Cortex of kidney (tissue), 1 donor: ENCODE measurements around the gene SLC38A11.
"Not testable (repeated sequence)": the region's sequence is repeated elsewhere in the genome, so short reads cannot be mapped to it uniquely, and the experiment has no call there.

Source experiments
- DNase-seq: peaks from one replicate; lab custom pipeline; 2025; lab: John Stamatoyannopoulos, UW

SLC38A11 gene

DNA sequence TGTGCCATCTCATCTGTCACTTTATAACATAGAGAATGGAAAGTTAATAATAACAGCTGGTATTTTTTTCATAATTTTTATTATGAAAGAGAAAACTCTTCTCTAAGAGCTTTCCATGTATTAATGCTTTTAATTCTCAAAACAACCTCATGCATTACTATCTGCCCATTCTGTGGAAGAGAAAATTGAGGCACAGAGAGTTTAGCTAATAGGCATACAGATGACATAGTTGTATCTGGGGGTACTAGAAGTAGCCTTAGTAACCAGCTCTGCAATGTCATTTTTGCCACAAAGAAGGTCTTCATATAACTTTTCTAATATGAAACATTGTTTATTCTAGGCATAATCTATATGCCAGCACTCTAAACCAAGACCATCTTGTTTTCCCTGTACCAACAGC lies 77.4 kb downstream of the SLC38A11 start:
- no peak for DNase-seq

DNA sequence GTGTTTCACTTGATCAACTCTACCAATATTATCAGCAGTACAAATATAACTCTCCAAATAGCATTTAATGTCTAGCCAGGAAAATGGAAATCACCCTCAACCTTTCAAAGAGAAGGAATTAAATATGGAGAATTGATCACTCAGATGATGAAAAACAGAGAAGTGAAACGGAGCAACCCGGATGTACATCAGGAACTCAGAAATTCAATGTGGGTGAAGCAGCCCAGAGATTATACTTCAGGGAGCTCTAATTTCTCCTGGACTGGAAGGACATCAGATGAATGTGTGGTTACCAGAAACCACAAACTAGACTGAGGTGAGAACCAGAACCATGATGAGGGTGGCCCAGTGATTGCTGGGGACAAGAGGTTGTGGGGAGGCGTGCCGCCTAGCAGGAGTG lies 78.2 kb downstream of the SLC38A11 start:
- no peak for DNase-seq

DNA sequence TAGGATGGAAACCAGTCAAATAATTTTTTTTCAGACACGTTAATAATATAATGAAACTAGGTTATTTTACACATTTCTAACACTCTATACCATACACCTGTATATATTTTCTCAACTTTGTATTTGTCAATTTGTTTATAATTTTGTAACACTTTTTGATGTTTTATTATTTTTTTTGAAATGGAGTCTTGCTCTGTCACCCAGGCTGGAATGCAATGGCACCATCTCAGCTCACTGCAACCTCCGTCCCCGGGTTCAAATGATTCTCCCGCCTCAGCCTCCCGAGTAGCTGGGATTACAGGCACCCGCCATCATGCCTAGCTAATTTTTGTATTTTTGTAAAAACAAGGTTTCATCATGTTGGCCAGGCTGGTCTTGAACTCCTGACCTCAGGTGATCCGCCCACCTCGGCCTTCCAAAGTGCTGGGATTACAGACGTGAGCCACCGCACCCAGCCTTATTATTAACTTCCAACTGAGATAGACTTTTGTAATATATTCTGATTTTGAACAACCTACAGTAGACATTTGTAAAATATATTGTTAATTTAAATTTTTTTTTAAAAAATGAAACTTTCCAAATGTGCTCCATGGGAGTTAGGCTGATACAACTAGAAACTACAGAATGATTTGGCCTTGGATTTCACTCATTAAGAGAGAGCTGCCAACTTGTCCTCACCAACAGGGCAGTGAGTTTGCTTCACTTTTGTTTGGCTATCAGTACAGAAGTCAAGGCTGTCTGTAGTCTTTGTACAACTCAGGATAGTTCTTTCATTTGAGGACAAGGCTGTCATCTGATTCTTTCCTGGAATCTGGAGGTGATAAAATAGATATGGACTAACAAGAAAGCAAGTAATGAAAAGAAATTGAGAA lies 79.8 kb downstream of the SLC38A11 start:
- no peak for DNase-seq

DNA sequence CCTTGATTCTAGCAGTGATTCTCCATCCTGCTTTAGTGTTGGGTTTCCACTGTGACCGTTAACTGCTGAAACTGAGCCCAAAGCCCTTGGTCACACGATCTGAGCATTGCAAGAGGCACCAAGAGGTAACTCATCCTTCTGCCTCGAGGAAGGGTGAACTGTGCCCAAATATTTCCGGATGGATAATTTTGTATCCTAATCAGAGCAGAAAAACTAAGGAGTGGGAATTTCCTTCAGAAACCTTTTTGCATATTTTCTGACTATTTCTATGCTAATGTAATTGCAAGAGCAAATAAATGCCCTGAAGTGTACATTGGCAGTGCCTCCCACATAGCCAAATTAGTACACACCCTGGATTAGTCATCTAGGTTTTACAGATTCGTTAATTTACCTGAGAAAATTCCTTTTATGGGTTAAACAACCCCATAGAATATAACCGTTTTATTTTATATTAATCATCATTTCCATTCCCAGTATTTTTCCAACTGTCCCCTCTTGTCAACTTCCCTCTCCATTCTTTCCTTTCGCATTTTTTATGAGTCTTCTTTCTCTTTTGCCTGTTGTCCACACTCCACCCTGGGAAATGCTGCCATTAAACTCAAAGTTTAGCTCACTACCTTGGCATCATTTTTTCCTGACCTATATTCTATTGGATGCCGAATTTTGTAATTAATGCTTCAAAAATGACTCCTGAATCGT lies 82.0 kb downstream of the SLC38A11 start:
- DNase-seq, result no peak

DNA sequence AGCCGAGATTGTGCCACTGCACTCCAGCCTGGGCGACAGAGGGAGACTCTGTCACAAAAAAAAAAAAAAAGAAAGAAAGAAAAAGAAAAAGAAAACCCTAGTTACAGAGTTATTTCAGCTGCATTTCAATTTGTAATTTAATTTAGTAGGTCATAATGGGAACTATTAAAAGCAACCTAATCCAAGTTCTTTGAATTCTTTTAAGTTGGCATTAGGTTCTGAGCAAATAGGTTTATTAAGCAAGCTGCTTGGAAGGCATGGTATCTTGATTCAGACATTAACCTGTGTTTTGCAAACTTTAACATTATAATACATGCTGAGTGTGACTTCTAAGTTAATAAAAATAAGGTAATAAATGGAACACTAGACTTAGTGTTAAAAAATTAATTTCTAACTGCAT lies 83.9 kb downstream of the SLC38A11 start:
- no peak for DNase-seq

DNA sequence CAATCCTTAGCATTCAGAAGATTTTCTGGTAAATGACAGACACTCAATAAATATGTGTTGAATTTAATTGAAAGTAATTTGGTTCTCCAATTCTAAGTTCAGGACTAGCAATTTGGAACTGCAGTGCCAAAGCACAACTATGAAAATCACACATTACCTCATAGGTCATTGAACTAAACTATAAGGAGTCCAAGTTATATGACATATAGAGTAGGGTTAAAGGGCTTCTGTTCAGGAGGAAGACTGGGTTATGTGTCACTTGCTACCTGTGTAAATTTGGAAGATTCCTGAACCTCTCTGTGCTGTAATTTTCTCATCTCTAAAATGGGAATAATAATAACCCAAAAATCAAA lies 85.9 kb downstream of the SLC38A11 start:
- DNase-seq, result no peak

DNA sequence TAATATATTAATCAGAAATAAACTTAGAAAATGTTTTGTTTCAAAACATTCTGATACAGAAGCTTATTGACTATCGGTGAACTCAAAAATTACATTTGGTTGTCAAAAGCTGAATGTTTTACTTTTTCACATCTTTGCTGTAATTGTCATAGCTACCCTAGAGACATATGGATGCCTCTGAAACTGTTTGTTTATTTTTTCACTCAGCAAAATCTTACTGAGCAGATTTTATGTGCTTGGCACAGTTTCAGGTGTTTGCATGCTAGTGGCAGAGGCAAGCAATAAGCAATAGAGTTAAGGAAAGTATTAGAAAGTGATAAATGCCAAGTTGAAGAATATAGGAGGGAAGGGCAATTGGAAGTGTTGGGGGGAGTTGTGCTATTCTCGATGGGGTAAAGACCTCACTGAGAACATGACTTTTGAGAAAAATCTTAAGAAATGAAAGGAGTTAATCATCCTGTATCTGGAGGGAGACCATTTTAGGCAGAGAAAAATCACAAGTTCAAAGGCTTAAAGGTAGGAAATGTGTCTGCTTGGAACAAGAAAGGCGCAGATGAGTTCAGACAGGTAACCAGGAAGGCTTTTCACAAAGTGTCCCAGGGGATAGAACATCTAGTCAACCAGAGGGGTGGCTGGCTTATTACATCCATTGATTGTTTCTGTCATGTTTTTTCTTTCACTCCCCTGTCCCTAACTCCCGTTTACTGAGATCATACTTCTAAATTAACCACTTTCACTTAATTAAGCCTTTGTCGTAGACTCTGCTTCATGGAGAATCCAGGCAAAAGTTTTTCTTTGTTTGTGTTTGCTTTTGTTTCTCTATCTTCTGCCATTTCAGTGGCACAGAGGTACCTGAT lies 86.5 kb downstream of the SLC38A11 start:
- DNase-seq, result no peak

DNA sequence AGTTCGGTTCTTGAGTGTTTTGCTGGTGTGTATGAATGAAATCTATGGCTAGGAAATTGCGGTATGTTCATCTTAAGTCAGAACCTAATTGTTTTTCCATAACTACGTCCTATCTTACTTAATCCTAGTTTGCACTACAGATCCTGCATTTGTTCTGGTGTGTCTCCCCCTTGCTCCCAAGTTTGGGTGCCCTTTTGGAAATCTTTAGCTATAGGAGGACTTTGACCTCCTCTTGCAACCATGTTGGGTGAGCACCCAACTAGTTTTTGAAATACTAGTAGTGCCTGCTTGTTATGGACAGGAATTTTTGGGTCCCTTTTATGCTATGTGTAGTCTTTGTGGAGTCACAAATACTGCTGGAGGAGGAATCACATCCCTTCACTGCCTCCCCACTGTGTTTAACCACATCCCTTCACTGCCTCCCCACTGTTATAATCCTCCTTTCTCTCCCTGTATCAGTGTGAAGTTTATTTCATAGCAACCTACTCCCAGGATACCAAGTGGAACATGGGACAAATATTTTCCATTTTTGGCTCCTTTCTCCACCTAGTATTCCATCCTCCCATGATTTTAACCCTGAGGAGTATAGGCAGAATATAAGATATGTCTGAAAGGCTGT lies 87.4 kb downstream of the SLC38A11 start:
- DNase-seq, result no peak

DNA sequence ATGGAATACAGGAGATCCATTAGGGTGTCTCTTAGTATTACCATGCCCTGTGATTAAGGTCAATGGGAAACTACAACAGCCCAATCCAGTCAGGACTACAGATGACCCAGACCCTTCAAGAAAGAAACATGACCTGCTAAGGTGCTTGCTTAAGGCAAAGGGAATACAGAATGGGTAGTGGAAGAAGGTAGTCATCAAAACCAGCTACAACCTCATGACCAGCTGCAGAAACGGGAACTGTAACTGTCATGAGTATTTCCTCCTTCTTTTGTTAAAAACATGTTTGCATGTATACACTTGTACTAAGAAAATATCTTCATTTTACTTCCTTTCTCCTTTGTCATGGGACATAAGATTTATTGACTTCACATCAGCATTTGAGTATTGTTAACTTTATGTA lies 88.9 kb downstream of the SLC38A11 start:
- DNase-seq, result not testable (repeated sequence)

DNA sequence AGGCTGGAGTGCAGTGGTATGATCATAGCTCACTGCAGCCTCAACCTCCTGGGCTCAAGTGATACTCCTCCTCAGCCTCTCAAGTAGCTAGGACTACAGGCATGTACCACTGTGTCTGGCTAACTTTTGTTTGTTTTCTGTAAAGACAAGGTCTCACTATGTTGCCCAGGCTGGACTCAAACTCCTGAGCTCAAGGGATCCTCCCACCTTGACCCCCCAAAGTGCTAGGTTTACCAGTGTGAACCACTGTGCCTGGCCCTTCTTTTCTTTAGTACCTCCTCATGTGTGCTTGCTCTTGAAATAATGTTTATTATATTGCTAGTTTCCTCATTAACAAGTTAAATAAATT lies 94.7 kb downstream of the SLC38A11 start:
- DNase-seq, result no peak

DNA sequence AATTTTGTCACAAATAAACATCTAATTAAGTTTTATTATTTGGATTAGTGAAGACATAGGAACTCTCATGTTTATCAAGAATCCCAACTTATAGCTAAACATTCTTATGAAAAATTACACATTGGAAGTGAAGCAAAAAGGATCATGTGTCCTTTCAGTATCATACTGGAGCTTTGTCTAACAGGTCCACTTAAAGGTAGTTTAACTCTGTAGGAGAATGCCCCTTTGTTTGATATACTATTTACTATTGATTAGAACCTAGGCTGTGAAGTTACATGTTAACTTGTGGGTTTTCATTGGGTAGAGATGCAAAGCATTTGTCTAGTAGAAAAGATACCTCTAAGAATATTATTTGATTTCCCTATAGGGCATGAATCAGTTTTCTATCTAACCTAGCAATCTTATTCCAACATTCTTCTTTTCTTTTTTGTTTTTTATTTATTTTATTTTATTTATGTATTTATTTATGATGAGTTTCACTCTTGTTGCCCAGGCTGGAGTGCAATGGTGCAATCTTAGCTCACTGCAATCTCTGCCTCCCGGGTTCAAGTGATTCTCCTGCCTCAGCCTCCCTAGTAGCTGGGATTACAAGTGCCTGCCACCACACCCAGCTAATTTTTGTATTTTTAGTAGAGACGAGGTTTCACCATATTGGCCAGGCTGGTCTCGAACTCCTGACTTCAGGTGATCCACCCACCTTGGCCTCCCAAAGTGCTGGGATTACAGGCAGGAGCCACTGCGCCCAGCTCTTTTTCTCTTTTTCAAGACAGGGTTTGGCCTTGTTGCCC lies 95.2 kb downstream of the SLC38A11 start:
- not testable (repeated sequence) for DNase-seq

DNA sequence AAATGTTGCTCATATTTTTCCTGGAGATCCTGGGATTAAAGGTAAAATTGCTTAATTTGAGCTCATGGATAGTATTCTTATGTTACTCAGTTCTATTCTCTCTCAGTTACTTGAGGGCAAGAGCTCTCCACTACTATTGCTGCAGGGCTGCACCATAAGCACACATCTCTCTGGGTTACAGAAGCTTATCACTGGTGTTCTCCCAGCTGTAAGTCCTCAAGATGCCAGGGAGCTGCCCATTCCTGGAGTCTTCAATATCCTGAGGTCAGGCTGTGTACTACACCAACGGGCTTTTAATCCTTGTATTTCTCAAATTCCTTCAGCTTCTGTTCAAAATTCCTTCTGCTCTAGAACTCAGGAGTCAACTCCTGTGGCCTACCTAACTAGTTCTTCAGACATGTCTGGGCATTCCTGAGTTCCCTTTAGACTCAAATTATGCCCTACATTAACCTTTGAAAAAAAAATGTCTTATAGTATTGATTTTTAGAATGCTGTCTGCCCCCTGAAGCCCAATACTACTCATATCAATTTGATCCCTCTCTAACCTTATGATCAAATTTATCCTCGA lies 96.0 kb downstream of the SLC38A11 start:
- DNase-seq, result no peak

DNA sequence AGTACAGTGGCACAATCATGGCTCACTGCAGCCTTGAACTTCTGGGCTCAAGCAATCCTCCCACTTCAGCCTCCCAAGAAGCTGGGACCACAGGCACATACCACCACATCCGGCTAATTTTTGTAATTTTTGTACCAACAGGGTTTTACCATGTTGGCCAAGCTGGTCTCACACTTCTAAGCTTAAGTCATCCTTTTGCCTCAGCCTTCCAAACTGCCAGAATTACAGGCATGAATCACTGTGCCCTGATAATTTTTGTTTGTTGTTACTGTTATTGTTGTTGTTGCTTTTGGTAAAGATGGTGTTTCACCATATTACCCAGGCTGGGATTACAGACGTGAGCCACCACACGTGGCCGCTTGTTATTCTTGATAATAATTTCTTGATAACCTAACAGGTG lies 103.2 kb downstream of the SLC38A11 start:
- no peak for DNase-seq

DNA sequence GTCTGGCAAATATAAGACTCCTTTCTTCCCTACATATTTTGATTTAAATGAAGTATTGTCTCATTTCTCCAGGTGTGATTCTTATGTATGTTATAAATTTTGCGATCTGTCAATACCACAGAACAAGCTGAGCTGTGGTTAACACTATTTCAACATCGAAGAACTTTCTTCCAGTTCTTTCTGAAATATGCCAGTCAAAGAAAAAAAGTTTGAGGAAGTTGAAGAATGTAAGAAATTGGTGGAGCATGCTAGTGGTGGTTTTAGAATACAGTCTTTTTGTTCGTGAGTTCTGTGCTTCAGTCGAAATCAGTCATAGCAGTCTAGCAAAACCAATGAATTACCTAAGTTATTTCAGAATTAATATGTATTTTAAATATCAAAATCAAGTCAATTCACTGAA lies 105.1 kb downstream of the SLC38A11 start:
- DNase-seq, result no peak

DNA sequence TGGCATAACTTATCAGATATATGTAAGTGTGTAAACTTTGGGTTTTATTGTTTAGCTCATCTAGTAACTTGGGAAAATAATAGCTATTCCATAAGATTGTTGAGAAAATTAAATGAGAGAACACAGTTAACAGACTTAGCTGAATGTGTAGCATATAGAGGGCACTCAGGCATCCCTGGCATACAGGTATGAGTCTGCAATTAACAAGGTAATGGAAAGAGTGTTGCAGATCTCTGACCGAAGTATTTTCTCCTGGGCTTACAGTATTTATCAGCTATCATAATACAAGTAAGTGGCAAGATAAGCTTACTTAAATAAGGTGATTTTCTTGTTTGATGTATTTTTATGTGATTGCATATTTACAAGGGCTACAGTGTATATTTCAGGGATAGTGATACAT lies 105.8 kb downstream of the SLC38A11 start:
- no peak for DNase-seq

DNA sequence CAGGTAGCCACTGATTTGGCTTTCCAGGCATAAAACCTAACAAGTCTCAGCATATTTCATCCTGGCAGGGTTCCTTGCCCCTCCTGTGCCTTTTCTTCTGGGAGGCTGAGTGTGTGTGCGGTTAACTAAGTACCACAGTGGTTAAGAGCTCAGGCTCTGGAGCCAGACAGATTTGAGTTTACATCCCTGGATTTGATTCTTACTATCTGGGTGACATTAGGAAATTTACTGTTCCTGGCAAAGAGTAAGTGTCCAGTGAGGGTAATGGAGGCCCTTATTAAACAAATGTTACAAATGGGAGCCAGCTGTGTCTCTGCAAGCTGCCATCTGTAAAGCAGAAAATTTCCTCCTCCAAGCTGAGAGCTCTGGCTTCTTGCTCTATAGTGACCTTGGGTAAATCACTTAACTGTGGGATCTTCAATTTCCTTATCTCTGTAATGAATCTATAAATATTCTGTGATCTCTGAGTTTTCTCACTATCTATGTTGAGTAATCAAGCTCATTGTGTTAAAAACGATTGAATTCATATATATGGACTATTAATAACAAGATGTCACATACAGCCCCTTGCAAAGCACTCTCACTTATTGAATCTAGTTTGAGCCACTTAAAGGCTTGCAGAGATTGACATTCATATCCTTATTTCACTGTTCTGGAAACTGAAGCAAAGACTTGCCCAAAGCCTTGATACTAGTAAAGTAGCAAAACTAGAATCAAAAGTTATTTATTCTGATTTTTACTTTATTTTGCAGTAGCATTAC lies 107.2 kb downstream of the SLC38A11 start:
- DNase-seq, result no peak

- DNase-seq, result no peak
Measured at GRCh38 chr2:164847291-164847690, 108.0 kb downstream of the SLC38A11 start.

- DNase-seq, result no peak
Measured at GRCh38 chr2:164846276-164846675, 109.0 kb downstream of the SLC38A11 start.
